ENCODE results near the gene EFNA5.
A peak's percentile ranks its signal among the peaks of the same experiment; 100 is the strongest.

The EFNA5 gene

GRCh38 chr5:107514305-107514704 is 156.4 kb downstream of the EFNA5 start:
- no peak for TF ChIP-seq CTCF (IDR thresholded peaks at IDR 0.05; ENCODE audit: low read depth, low read length)
- no peak overlapping the region for H3K4me3 ChIP-seq (replicated peaks in 1 of 2; ENCODE audit: low read depth in 2 of 2, low read length in 2 of 2)
- peak in 1 of 2 donors; percentile 40 for DNase-seq (ENCODE audit: low read depth in 2 of 2)

GRCh38 chr5:107513337-107514085 is 157.2 kb downstream of the EFNA5 start:
- TF ChIP-seq CTCF (IDR thresholded peaks at IDR 0.05; ENCODE audit: low read depth, low read length) = no peak
- no peak overlapping the region for H3K4me3 ChIP-seq (replicated peaks in 1 of 2; ENCODE audit: low read depth in 2 of 2, low read length in 2 of 2)
- DNase-seq (ENCODE audit: low read depth in 2 of 2) = peak in 1 of 2 donors; percentile 9

- H3K4me3 ChIP-seq (replicated peaks in 1 of 2; ENCODE audit: low read depth in 2 of 2, low read length in 2 of 2) = no peak overlapping the region
- no peak for DNase-seq (ENCODE audit: low read depth in 2 of 2)
- TF ChIP-seq CTCF (IDR thresholded peaks at IDR 0.05; ENCODE audit: low read depth, low read length) = no peak
Observed at GRCh38 chr5:107512029-107512428, 158.7 kb downstream of the EFNA5 start.

- no peak for TF ChIP-seq CTCF (IDR thresholded peaks at IDR 0.05; ENCODE audit: low read depth, low read length)
- H3K4me3 ChIP-seq (replicated peaks in 1 of 2; ENCODE audit: low read depth in 2 of 2, low read length in 2 of 2) = no peak overlapping the region
- no peak for DNase-seq (ENCODE audit: low read depth in 2 of 2)
Observed at GRCh38 chr5:107510125-107510524, 160.6 kb downstream of the EFNA5 start.

DNA sequence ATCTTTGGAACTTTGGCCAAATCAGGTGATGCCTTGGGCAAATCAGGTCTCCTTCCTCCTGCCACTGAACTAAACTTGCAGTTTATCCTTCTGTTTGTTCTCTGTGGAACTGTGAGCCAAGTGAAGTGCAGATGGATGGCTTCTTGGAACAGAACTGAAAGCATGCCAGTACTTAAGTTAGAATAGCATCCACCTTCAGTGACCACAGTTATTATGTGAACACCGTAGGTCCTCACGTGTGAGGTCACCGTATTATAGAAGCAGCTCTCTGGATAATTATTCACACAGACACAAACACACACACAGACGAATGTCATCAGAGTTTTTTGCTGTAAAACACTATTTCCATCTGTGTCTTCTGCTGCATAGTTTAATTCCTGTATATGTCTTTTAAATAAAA is 162.6 kb downstream of the EFNA5 start:
- no peak overlapping the region for H3K4me3 ChIP-seq (replicated peaks in 1 of 2; ENCODE audit: low read depth in 2 of 2, low read length in 2 of 2)
- no peak for DNase-seq (ENCODE audit: low read depth in 2 of 2)
- TF ChIP-seq CTCF (IDR thresholded peaks at IDR 0.05; ENCODE audit: low read depth, low read length) = no peak

GRCh38 chr5:107505763-107506534 is 164.8 kb downstream of the EFNA5 start:
- no peak for DNase-seq (ENCODE audit: low read depth in 2 of 2)
- H3K4me3 ChIP-seq (replicated peaks in 1 of 2; ENCODE audit: low read depth in 2 of 2, low read length in 2 of 2) = no peak overlapping the region
- TF ChIP-seq CTCF (IDR thresholded peaks at IDR 0.05; ENCODE audit: low read depth, low read length) = no peak
